ENCODE measurements around the gene TTBK1.

Gene TTBK1

GRCh38 chr6:43207286-43207685 is 36.0 kb upstream of the TTBK1 start:
- Histone ChIP-seq H4K20me1 (no peaks in the 10 kb centered on the region), H3K9me3 (no peaks in the 10 kb centered on the region), H3K4me2 (no peak overlapping the region), H3K4me3 (no peak overlapping the region), H3K27me3 (no peaks in the 10 kb centered on the region), H3K9ac (no peak overlapping the region), H3K4me1 (no peaks in the 10 kb centered on the region), H3K27ac (no peak overlapping the region), H3K36me3 (peaks cover 36% of the 10 kb centered on the region)
- TF ChIP-seq Cebpa-rat (IDR thresholded peaks at IDR 0.05) = no peak

GRCh38 chr6:43211955-43212354 is 31.3 kb upstream of the TTBK1 start:
- no peaks in the 10 kb centered on the region for H3K9me3 ChIP-seq
- no peak for TF ChIP-seq Cebpa-rat (IDR thresholded peaks at IDR 0.05)
- H3K9ac ChIP-seq = no peak overlapping the region
- H3K4me1 ChIP-seq = no peaks in the 10 kb centered on the region
- H3K4me3 ChIP-seq = no peak overlapping the region
- H3K4me2 ChIP-seq = no peak overlapping the region
- peaks cover 42% of the 10 kb centered on the region for H3K36me3 ChIP-seq
- H4K20me1 ChIP-seq = no peaks in the 10 kb centered on the region
- no peaks in the 10 kb centered on the region for H3K27me3 ChIP-seq
- H3K27ac ChIP-seq = no peak overlapping the region

- H3K27me3 ChIP-seq = no peaks in the 10 kb centered on the region
- H3K4me1 ChIP-seq = no peaks in the 10 kb centered on the region
- no peak overlapping the region for H3K9ac ChIP-seq
- H4K20me1 ChIP-seq = no peaks in the 10 kb centered on the region
- peaks cover 47% of the 10 kb centered on the region for H3K36me3 ChIP-seq
- no peak overlapping the region for H3K27ac ChIP-seq
- no peak overlapping the region for H3K4me2 ChIP-seq
- TF ChIP-seq Cebpa-rat (IDR thresholded peaks at IDR 0.05) = no peak
- no peak overlapping the region for H3K4me3 ChIP-seq
- no peaks in the 10 kb centered on the region for H3K9me3 ChIP-seq
These were observed 29.9 kb upstream of the TTBK1 start for GRCh38 chr6:43213431-43213830.

- Histone ChIP-seq H3K4me3 (no peak overlapping the region), H3K9me3 (no peaks in the 10 kb centered on the region), H3K27me3 (no peaks in the 10 kb centered on the region), H4K20me1 (no peaks in the 10 kb centered on the region), H3K36me3 (peaks cover 50% of the 10 kb centered on the region), H3K9ac (no peak overlapping the region), H3K27ac (no peak overlapping the region), H3K4me2 (no peak overlapping the region), H3K4me1 (no peaks in the 10 kb centered on the region)
- no peak for TF ChIP-seq Cebpa-rat (IDR thresholded peaks at IDR 0.05)
These were observed 28.2 kb upstream of the TTBK1 start for GRCh38 chr6:43215066-43215465.

GRCh38 chr6:43216200-43216599 is 27.1 kb upstream of the TTBK1 start:
- no peak for TF ChIP-seq Cebpa-rat (IDR thresholded peaks at IDR 0.05)
- Histone ChIP-seq H3K9ac (no peak overlapping the region), H3K27me3 (no peaks in the 10 kb centered on the region), H4K20me1 (no peaks in the 10 kb centered on the region), H3K9me3 (no peaks in the 10 kb centered on the region), H3K4me3 (no peak overlapping the region), H3K36me3 (peaks cover 62% of the 10 kb centered on the region), H3K27ac (no peak overlapping the region), H3K4me2 (no peak overlapping the region), H3K4me1 (no peaks in the 10 kb centered on the region)

GRCh38 chr6:43217351-43217750 is 25.9 kb upstream of the TTBK1 start:
- TF ChIP-seq Cebpa-rat (IDR thresholded peaks at IDR 0.05) = no peak
- Histone ChIP-seq H3K27ac (no peak overlapping the region), H3K9me3 (no peaks in the 10 kb centered on the region), H3K9ac (no peak overlapping the region), H3K27me3 (no peaks in the 10 kb centered on the region), H3K4me2 (no peak overlapping the region), H4K20me1 (no peaks in the 10 kb centered on the region), H3K4me1 (no peaks in the 10 kb centered on the region), H3K36me3 (peaks cover 72% of the 10 kb centered on the region), H3K4me3 (no peak overlapping the region)

GRCh38 chr6:43219119-43219518 is 24.2 kb upstream of the TTBK1 start:
- TF ChIP-seq Cebpa-rat (IDR thresholded peaks at IDR 0.05) = no peak
- H3K27ac ChIP-seq = no peak overlapping the region
- no peak overlapping the region for H3K9ac ChIP-seq
- peaks cover 74% of the 10 kb centered on the region for H3K36me3 ChIP-seq
- no peaks in the 10 kb centered on the region for H4K20me1 ChIP-seq
- H3K4me2 ChIP-seq = no peak overlapping the region
- H3K27me3 ChIP-seq = no peaks in the 10 kb centered on the region
- H3K9me3 ChIP-seq = no peaks in the 10 kb centered on the region
- H3K4me1 ChIP-seq = peaks cover 6% of the 10 kb centered on the region
- H3K4me3 ChIP-seq = no peak overlapping the region

GRCh38 chr6:43219814-43220213 is 23.5 kb upstream of the TTBK1 start:
- Histone ChIP-seq H4K20me1 (no peaks in the 10 kb centered on the region), H3K4me3 (no peak overlapping the region), H3K4me2 (no peak overlapping the region), H3K36me3 (peaks cover 68% of the 10 kb centered on the region), H3K9ac (no peak overlapping the region), H3K9me3 (no peaks in the 10 kb centered on the region), H3K27ac (no peak overlapping the region), H3K4me1 (peaks cover 13% of the 10 kb centered on the region), H3K27me3 (no peaks in the 10 kb centered on the region)
- no peak for TF ChIP-seq Cebpa-rat (IDR thresholded peaks at IDR 0.05)

GRCh38 chr6:43220439-43220951 is 22.8 kb upstream of the TTBK1 start:
- TF ChIP-seq Cebpa-rat (IDR thresholded peaks at IDR 0.05) = no peak
- H3K4me3 ChIP-seq = no peak overlapping the region
- peaks cover 65% of the 10 kb centered on the region for H3K36me3 ChIP-seq
- H3K4me1 ChIP-seq = peaks cover 19% of the 10 kb centered on the region
- H3K9ac ChIP-seq = no peak overlapping the region
- H3K9me3 ChIP-seq = no peaks in the 10 kb centered on the region
- no peak overlapping the region for H3K4me2 ChIP-seq
- no peaks in the 10 kb centered on the region for H4K20me1 ChIP-seq
- no peaks in the 10 kb centered on the region for H3K27me3 ChIP-seq
- no peak overlapping the region for H3K27ac ChIP-seq

- H3K4me2 ChIP-seq = no peak overlapping the region
- H3K4me3 ChIP-seq = no peak overlapping the region
- H3K36me3 ChIP-seq = peaks cover 65% of the 10 kb centered on the region
- H3K4me1 ChIP-seq = peaks cover 24% of the 10 kb centered on the region
- H3K27me3 ChIP-seq = no peaks in the 10 kb centered on the region
- H3K9ac ChIP-seq = no peak overlapping the region
- H4K20me1 ChIP-seq = no peaks in the 10 kb centered on the region
- H3K9me3 ChIP-seq = no peaks in the 10 kb centered on the region
- TF ChIP-seq Cebpa-rat (IDR thresholded peaks at IDR 0.05) = no peak
- no peak overlapping the region for H3K27ac ChIP-seq
These were observed 22.0 kb upstream of the TTBK1 start for GRCh38 chr6:43221046-43221972.

Measured in BLaER1 (cell line).